ENCODE results near the gene SCYL1. TPM values are rescaled to one million over a fixed set of nuclear protein-coding genes. Genes with fewer than 3 reads are reported as not detected.

SCYL1 gene
- total RNA-seq, 1 experiment from 2014 or later, result 54.7 TPM

GRCh38 chr11:65526744-65527143, 1.9 kb downstream of the SCYL1 start:
- H3K23ac ChIP-seq (ENCODE audit: insufficient read length, low read depth, low read length), result no peak overlapping the region
- no peak for DNase-seq
- H2BK5ac ChIP-seq (ENCODE audit: insufficient read length, low read length), result no peak overlapping the region
- H3K4me2 ChIP-seq (ENCODE audit: insufficient read depth, insufficient read length, low read length), result no peak overlapping the region
- Mint-ChIP-seq H3K4me3 (peak overlapping the region; percentile 53 to 72; a peak in 4 of 5 replicates), H3K4me1 (peaks cover 23 to 31% of the 10 kb centered on the region in 2 experiments), H3K36me3 (ENCODE audit: insufficient read depth in 1 of 3, low read depth in 3 of 3) (peaks cover 15 to 34% (median 30%) of the 10 kb centered on the region in 3 experiments), H3K27me3 (ENCODE audit: low read depth) (peaks cover 18% of the 10 kb centered on the region), H3K27ac (no peak overlapping the region), H3K9me3 (no peaks in the 10 kb centered on the region)
- no peaks in the 10 kb centered on the region; the same call in 1 of the 2 replicates for H3K4me1 ChIP-seq (ENCODE audit: insufficient read depth, low read length)
- H3K79me2 ChIP-seq (ENCODE audit: insufficient read depth, low read length), result no peaks in the 10 kb centered on the region; the same call in 1 of the 2 replicates
- no CpG with 5 or more reads among the region's 8 CpGs for WGBS (ENCODE audit: extremely low coverage, insufficient read length, low lambda C conversion rate)
- H2AFZ ChIP-seq (ENCODE audit: low read length), result no peak overlapping the region
- no peak overlapping the region for H3K9ac ChIP-seq (ENCODE audit: extremely low read depth, insufficient read length, low read length)
- no peak overlapping the region for H4K91ac ChIP-seq (ENCODE audit: insufficient read length, low read depth, low read length)
- no peak overlapping the region for H3K27ac ChIP-seq (ENCODE audit: insufficient read length, low read depth, low read length)
- no peak overlapping the region for H3K4ac ChIP-seq (ENCODE audit: low read depth, low read length)
- H3K56ac ChIP-seq (ENCODE audit: insufficient read length, low read depth, low read length), result no peak overlapping the region
- H3K18ac ChIP-seq (ENCODE audit: insufficient read length, low read depth, low read length), result no peak overlapping the region
- no peak overlapping the region for H2BK120ac ChIP-seq (ENCODE audit: low read depth, low read length, poor library complexity, severe bottlenecking)
- no peak overlapping the region for H2AK5ac ChIP-seq (ENCODE audit: insufficient read length, low read length)
- H3K27me3 ChIP-seq (ENCODE audit: insufficient read depth, low read length), result no peaks in the 10 kb centered on the region
- H3T11ph ChIP-seq (ENCODE audit: low read length), result no peak overlapping the region
- no peak overlapping the region for H4K5ac ChIP-seq (ENCODE audit: insufficient read length, low read depth, low read length)
- no peak overlapping the region for H2BK20ac ChIP-seq (ENCODE audit: low read depth, low read length, poor library complexity, severe bottlenecking)
- H4K20me1 ChIP-seq (ENCODE audit: control insufficient read depth, insufficient read depth, insufficient read length), result no peaks in the 10 kb centered on the region
- H3K9me3 ChIP-seq (ENCODE audit: control insufficient read depth, low read depth, low read length), result no peaks in the 10 kb centered on the region
- no peak overlapping the region for H4K8ac ChIP-seq (replicated peaks; ENCODE audit: insufficient read length, low read depth, low read length)
- H3K79me1 ChIP-seq (ENCODE audit: insufficient read depth, low read depth, low read length, poor library complexity, severe bottlenecking), result no peaks in the 10 kb centered on the region
- TF ChIP-seq, protein P1, sequence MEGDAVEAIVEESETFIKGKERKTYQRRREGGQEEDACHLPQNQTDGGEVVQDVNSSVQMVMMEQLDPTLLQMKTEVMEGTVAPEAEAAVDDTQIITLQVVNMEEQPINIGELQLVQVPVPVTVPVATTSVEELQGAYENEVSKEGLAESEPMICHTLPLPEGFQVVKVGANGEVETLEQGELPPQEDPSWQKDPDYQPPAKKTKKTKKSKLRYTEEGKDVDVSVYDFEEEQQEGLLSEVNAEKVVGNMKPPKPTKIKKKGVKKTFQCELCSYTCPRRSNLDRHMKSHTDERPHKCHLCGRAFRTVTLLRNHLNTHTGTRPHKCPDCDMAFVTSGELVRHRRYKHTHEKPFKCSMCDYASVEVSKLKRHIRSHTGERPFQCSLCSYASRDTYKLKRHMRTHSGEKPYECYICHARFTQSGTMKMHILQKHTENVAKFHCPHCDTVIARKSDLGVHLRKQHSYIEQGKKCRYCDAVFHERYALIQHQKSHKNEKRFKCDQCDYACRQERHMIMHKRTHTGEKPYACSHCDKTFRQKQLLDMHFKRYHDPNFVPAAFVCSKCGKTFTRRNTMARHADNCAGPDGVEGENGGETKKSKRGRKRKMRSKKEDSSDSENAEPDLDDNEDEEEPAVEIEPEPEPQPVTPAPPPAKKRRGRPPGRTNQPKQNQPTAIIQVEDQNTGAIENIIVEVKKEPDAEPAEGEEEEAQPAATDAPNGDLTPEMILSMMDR (conservative IDR thresholded peaks at IDR 0.05), result no peak
- no peak overlapping the region for H3K14ac ChIP-seq (ENCODE audit: insufficient read depth, low read length)
- H2BK12ac ChIP-seq (ENCODE audit: insufficient read length, low read depth, low read length), result no peak overlapping the region
- H2BK15ac ChIP-seq (ENCODE audit: low read depth, low read length), result no peak overlapping the region
- H3K23me2 ChIP-seq (ENCODE audit: insufficient read length, low read depth, low read length, poor library complexity, severe bottlenecking), result peaks cover 4% of the 10 kb centered on the region
